Stomach (tissue), 9 donors: ENCODE data around the gene KCNIP3. TPM values are rescaled to one million over a fixed set of nuclear protein-coding genes. Genes with fewer than 3 reads are reported as not detected.
A peak's percentile ranks its signal among the peaks of the same experiment; 100 is the strongest.
"Not testable (repeated sequence)": the region's sequence is repeated elsewhere in the genome, so short reads cannot be mapped to it uniquely, and the experiment has no call there.

Experiments
- DNase-seq, 2 donors: peaks; one replicate each; pipeline versions ENCODE4 v3.0.0 to v3.0.0-alpha.2; 2013 to 2019
- H3K27ac ChIP-seq, 5 donors: fragments of 200-600 bp in 4 of 5; sonication (generic) in 4 of 5; one replicate each; pipeline ENCODE4 v1.5.1; 2013 to 2019; ENCODE audit warnings: mild to moderate bottlenecking in 1 of 5, moderate library complexity in 1 of 5
- H3K27me3 ChIP-seq, 3 donors: fragments of 200-600 bp; sonication (generic); one replicate each; pipeline ENCODE4 v1.5.1; 2017 to 2019; ENCODE audit warnings: mixed run types in 1 of 3
- H3K36me3 ChIP-seq, 4 donors: fragments of 200-600 bp; sonication (generic); 1 replicate in 3 of 4; 2 replicates in 1 of 4; pipeline ENCODE4 v1.5.1; 2016 to 2019
- H3K4me1 ChIP-seq, 4 donors: fragments of 200-600 bp; sonication (generic); one replicate each; pipeline ENCODE4 v1.5.1; 2016 to 2019
- H3K4me3 ChIP-seq, 4 donors: fragments of 200-600 bp; sonication (generic) in 3 of 4; one replicate each; pipeline ENCODE4 v1.5.1; 2016 to 2019; ENCODE audit warnings: mild to moderate bottlenecking in 1 of 4
- H3K9me3 ChIP-seq, 4 donors: fragments of 200-600 bp; sonication (generic); one replicate each; pipeline ENCODE4 v1.5.1; 2016 to 2019
- WGBS, 5 donors: extraction: QIAGEN DNeasy Blood & Tissue Kit in 3 of 5; methylation state at CpG; one replicate each; pipeline versions ENCODE4 v1.1.5 to v1.1.7; 2013 to 2018; 5-methylcytosine and 5-hydroxymethylcytosine counted together
- intact Hi-C: fragments of 100-400 bp; cut with DNase I; formaldehyde crosslinking; loops from one replicate; pipeline ENCODE4 v1.15.1; 2023; ENCODE audit warnings: low total_unique reads
- polyA plus RNA-seq, 3 donors: library from polyadenylated mRNA; stranded (reverse); fragments of 200-250 nt; gene quantifications; one replicate each; pipeline ENCODE4 v1.2.3, GENCODE V29; 2013
- total RNA-seq, 5 donors: library from RNA; depleted of rRNA; stranded (reverse); fragments of >200 nt; gene quantifications; one replicate each; pipeline versions ENCODE4 v1.1.0 to v1.2.3, GENCODE V29; 2014 to 2016
- TF ChIP-seq, protein P1 (sequence below), 7 experiments: fragments of 450-650 bp in 4 of 7; fragments of 200-600 bp in 3 of 7; sonication (generic) in 3 of 7; IDR thresholded peaks; one replicate each; pipeline ENCODE4 v1.5.1; 2016 to 2019; ENCODE audit warnings: antibody characterized with exemption in 7 of 7, control low read depth in 2 of 7, mild to moderate bottlenecking in 1 of 7
- donor health status: healthy with polysubstance abuse.
- donor health status: Bipolar disorder and iron deficiency.
- donor health status: healthy.

The KCNIP3 gene
- total and polyA plus RNA-seq, 8 donors = 1.3 to 4.4 (median 2.7) TPM; not detected in 2

DNA sequence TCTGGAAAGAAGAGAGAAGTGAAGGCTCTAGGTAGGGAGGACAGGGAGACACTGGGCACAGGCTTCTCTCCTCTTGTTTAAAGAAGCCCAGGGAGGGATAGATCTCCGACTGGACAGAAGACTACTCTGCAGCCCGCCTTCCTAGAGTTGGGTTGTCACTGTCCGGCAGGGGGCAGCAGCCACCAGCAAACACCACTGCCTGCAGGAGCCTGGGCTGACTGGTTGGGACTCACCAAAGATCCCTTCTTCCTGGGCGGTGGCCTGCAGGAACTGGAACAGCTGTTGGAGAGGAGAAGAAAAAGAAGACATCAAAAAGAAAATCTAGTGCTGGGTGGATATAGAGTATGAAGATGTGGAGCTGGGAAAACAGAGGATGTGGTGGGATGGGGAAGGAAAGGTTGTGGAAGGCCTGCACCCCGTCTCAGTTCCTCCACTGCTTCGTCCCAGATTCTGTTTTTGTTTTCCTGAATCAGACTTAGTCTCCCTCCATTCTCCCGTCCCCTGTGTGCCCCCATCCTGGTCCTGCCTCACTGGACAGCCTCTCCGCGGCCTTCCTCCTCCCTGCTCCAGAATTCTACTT is 117.0 kb downstream of the KCNIP3 start:
- H3K27ac ChIP-seq, H3K27me3 ChIP-seq, intact Hi-C loops, H3K4me3 ChIP-seq, H3K9me3 ChIP-seq, H3K4me1 ChIP-seq: not testable (repeated sequence)
- TF ChIP-seq, protein P1, sequence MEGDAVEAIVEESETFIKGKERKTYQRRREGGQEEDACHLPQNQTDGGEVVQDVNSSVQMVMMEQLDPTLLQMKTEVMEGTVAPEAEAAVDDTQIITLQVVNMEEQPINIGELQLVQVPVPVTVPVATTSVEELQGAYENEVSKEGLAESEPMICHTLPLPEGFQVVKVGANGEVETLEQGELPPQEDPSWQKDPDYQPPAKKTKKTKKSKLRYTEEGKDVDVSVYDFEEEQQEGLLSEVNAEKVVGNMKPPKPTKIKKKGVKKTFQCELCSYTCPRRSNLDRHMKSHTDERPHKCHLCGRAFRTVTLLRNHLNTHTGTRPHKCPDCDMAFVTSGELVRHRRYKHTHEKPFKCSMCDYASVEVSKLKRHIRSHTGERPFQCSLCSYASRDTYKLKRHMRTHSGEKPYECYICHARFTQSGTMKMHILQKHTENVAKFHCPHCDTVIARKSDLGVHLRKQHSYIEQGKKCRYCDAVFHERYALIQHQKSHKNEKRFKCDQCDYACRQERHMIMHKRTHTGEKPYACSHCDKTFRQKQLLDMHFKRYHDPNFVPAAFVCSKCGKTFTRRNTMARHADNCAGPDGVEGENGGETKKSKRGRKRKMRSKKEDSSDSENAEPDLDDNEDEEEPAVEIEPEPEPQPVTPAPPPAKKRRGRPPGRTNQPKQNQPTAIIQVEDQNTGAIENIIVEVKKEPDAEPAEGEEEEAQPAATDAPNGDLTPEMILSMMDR (IDR thresholded peaks at IDR 0.05) = peak in 6 of 7 experiments; percentile 4 to 90 (median 74)
- peaks cover 0 to 41% (median 14%) of the 10 kb centered on the region in 4 donors for H3K36me3 ChIP-seq
- WGBS, 5 donors = 11 to 51% (median 40%) methylated on average over 4 to 9 of the region's 9 CpGs
- peak; percentile 87 to 91 for DNase-seq

DNA sequence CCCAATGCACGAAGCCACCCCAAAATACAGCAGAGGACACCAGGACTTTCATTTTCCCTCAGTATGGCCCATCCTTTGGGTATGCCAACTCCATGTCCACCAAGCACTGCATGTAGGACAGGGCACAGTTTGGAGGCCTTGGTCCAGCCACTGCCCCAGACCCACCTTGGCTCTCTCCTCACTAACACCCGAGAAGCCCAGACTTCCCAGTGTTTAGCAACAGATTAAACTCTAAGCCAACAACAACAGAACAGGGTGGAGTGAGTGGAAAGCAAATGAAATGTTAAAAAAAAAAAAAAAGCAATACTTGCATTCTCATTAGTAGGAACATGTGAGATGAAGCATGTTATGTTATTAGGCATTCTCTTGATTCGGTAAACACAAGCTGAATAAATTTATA is 118.0 kb downstream of the KCNIP3 start:
- intact Hi-C loops, H3K27me3 ChIP-seq, H3K4me3 ChIP-seq, H3K27ac ChIP-seq, DNase-seq, H3K4me1 ChIP-seq, H3K9me3 ChIP-seq: not testable (repeated sequence)
- 59 to 68% (median 62%) methylated on average over 3 of the region's 3 CpGs for whole genome bisulfite sequencing, 5 donors
- peaks cover 0 to 35% (median 10%) of the 10 kb centered on the region in 4 donors for H3K36me3 ChIP-seq

DNA sequence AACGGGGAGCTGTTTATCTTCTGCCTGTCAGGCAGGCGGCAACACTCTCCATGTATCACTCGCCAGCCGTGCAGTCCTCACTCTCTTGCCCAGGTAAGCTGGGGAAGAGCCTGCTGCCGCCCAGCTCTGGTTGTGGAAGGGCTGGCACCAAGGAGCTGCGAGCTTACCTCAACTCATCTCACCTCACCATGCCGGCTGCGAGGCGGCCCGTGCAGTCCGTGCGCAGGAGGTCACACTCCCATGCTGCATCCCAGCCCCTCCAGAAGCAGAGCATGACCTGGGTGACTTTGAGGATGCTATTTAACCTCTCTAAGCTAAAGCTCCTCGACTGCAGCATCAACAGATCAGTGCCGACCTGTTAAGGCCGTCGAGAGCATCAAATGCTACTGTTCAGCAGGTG is 118.4 kb downstream of the KCNIP3 start:
- DNase-seq, H3K27me3 ChIP-seq, intact Hi-C loops, H3K4me1 ChIP-seq, H3K4me3 ChIP-seq, H3K9me3 ChIP-seq, H3K27ac ChIP-seq: not testable (repeated sequence)
- 80 to 88% (median 87%) methylated on average over 9 to 16 of the region's 16 CpGs for WGBS, 5 donors
- peaks cover 0 to 31% (median 10%) of the 10 kb centered on the region in 4 donors for H3K36me3 ChIP-seq

DNA sequence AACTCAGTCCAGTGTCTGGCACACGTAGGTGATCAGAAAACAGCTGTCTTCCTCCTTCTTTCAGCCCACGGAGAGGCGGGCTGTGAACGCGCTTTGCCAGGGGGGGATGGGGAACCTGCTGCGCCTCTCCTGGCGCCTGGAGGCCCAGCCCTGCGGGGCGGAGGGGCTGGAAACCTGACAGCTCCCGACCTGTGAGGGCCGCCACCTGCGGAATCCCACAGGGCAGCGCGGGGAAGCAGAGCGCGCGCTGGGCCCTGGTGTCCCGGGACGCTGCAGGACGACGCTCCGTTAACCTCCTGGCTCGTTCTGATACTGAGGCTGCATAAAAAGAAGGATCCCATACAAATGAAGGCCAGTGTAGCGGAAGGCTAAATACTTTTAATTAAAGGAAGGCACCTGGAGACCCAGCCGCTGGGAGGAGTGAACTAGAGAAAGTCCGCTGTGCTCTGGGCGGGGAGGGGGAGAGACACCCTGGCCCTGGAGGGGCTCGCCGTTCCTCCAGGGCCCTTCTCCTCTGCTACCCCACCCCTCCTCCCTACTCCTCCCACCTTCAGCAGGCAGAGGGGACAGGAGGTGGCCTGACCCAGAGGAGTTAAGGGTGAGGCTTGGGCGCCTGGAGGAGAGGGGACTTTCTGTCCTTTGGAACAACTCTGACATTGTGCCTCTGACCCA is 130.2 kb downstream of the KCNIP3 start:
- 19 to 64% (median 48%) methylated on average over 6 to 14 of the region's 30 CpGs; no CpG with 5 or more reads in 1 of the 5 donors for WGBS, 5 donors
- H3K27ac ChIP-seq, H3K36me3 ChIP-seq, H3K4me1 ChIP-seq, H3K9me3 ChIP-seq, intact Hi-C loops, H3K27me3 ChIP-seq, H3K4me3 ChIP-seq: not testable (repeated sequence)
- peak in 1 of 2 donors; percentile 34 for DNase-seq

DNA sequence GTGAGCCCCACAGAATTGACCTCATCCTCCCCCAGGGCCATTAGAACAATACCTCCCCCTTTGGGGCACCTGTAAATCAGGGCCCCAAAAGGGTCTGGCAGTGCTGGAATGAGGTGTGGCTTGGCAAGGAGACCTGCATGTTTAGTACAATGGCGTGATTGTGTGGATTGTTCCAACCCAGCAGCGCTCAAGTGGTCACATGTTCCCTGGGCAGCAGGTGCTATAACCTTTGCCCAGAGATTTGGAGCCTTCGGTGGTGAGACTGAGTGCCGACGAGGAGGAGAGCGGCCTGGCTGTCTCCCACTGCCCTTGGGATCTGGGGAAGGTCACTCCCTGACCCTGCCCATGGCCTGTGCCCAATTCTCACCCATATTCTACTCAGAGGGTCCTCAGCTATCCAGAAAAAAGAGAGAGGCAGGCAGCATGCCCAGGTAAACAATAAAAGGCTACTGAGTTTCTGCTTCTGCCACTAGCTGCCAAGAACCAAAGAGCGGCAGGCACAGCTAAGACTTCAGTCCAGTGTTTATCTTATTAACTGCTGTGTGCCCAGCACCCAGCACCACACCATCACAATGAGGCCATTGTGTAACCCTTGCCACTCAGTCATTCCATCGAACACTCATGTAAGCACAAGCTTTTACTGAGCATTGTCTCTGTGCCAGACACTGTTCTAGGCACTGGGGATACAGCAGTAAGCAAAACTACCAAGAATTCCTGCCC is 132.8 kb downstream of the KCNIP3 start:
- H3K27ac ChIP-seq, H3K9me3 ChIP-seq, H3K36me3 ChIP-seq, intact Hi-C loops, H3K4me1 ChIP-seq, H3K27me3 ChIP-seq, H3K4me3 ChIP-seq, DNase-seq: not testable (repeated sequence)
- WGBS, 5 donors = no CpG with 5 or more reads among the region's 8 CpGs

DNA sequence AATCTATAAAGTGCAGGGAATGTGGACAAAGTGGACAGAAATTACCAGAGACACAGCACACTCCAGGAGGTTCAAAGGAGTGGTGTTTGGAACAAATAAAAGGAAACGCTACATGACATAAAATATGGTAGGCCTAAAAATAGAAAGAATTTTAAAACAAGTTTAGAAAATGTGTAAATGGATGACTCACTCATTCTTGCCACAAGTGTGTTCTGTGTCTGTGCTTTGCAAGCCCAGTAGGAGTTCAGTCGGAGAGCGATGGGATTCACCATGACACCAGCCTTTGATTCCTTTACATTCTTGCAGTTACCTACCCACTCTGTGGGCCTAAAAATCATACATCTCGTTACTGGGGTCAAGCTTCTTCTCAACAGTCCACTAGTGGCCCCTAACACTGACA is 136.2 kb downstream of the KCNIP3 start:
- DNase-seq, H3K9me3 ChIP-seq, H3K27me3 ChIP-seq, H3K36me3 ChIP-seq, H3K4me1 ChIP-seq, H3K4me3 ChIP-seq, H3K27ac ChIP-seq, intact Hi-C loops: not testable (repeated sequence)
- WGBS, 5 donors = 60 to 92% (median 67%) methylated on average over 1 of the region's 4 CpGs

DNA sequence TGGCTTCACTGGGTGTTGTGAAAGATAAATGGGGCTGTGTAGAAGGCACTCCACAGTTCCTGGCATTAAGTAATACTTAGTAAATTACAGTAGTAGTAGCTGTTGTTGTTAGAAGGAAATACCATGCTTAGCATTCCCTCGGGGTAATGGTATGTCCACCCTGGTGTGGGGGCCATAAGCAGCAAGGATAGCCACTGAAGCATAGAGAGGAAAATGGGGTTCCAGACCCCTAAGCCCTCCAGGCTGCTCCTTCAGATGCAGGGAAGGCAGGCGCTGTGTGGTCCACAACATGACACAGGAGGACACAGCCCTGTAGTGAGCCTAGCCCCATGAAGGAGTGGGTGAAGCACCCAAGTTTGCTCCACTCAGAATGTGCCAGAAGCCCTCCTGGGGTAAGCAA is 136.8 kb downstream of the KCNIP3 start:
- H3K4me1 ChIP-seq, H3K36me3 ChIP-seq, DNase-seq, H3K9me3 ChIP-seq, intact Hi-C loops, H3K4me3 ChIP-seq, H3K27me3 ChIP-seq: not testable (repeated sequence)
- 83 to 97% (median 86%) methylated on average over 1 to 2 of the region's 2 CpGs; no CpG with 5 or more reads in 1 of the 5 donors for WGBS, 5 donors
- peak overlapping the region in 4 of 5 donors; percentile 22 to 73 (median 66) for H3K27ac ChIP-seq

DNA sequence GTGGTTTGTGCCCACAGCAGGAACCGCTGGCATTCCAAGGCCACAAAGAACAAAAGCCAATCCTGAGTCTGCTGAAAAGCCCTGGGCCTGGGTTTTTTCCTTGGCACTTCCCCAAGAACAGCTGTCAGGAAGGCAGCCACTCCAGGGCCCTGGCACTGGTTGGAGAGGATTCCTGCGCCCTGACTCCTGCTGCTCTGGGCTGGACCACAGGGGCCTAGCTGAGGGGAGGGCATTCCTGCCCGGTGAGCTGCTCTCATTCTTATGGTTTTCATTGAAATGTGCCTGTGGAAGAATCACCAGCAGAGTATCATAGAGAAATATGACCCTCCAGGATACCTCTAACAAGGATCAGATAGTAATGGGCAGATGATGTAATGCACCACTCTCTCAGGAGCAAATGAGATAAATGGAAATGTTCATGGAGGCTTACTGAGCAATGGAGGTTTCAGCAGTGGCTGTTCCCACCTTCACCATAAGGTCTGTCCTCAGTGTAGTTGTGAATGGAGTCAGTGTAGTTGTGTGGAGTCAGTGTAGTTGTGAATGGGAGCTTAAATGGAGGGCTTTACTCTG is 137.4 kb downstream of the KCNIP3 start:
- peak overlapping the region in 4 of 5 donors; percentile 30 to 72 (median 55) for H3K27ac ChIP-seq

DNA sequence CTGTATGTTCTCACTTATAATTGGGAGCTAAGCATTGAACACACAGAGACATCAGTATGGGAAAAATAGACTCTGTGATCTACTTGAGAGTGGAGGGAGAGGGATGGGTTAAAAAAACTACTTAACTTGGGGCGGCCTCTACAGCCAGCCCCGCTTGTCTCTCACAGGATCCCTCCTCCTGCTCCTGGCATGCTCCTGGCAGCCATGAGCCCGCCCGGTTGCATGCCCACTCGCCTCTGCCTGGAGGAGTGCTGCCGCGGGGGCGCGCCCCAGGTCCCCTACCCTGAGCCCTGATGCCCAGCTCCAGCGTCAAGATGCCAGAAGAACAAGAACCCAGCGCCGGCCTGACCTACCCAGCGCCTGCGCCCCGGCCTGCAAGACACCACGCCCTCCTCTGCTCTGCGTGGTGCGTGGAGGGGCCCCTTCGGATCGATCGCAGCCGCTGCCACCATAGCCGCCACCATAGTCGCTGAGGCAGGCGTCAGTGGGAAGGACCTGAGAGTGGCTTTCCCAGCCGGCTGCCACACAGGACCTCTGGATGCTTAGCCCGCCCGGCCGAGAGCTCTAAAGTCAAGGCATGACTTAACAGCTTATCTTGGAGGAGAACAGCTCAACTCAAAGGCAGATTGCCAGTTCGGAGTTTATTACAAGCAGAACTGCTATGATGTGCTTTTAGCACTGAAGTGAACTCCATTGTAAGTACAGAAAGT is 138.2 kb downstream of the KCNIP3 start:
- H3K4me3 ChIP-seq, intact Hi-C loops, H3K27me3 ChIP-seq, H3K4me1 ChIP-seq, H3K9me3 ChIP-seq, DNase-seq, H3K36me3 ChIP-seq: not testable (repeated sequence)
- WGBS, 5 donors = no CpG with 5 or more reads among the region's 30 CpGs
- peak overlapping the region in 1 of 5 donors; percentile 56 for H3K27ac ChIP-seq

More for the DNA sequence above, 137.4 kb downstream of the KCNIP3 start:
- DNase-seq = peak in 1 of 2 donors; percentile 45
- H3K27me3 ChIP-seq, H3K4me3 ChIP-seq, H3K36me3 ChIP-seq, H3K4me1 ChIP-seq, H3K9me3 ChIP-seq, intact Hi-C loops: not testable (repeated sequence)
- 24 to 53% (median 41%) methylated on average over 2 of the region's 3 CpGs; no CpG with 5 or more reads in 1 of the 5 donors for WGBS, 5 donors
